ENCODE data around the gene CABP7.

CABP7 gene

GRCh38 chr22:29707010-29707409 is 12.8 kb upstream of the CABP7 start:
- Histone ChIP-seq H3K4me3 (no peak overlapping the region), H3K9me3 (no peaks in the 10 kb centered on the region), H3K36me3 (replicated peaks) (no peaks in the 10 kb centered on the region), H3K27me3 (ENCODE audit: low read depth) (0 out of 2 replicates have a peak, but pooled peaks cover 4% of the 10 kb centered on the region), H3K4me1 (no peaks in the 10 kb centered on the region)
- DNase-seq (ENCODE audit: low spot score in 2 of 2): no peak
- in situ Hi-C loops (cut with MboI; ENCODE audit: low sequenced_read_pairs): no loop called here

DNA sequence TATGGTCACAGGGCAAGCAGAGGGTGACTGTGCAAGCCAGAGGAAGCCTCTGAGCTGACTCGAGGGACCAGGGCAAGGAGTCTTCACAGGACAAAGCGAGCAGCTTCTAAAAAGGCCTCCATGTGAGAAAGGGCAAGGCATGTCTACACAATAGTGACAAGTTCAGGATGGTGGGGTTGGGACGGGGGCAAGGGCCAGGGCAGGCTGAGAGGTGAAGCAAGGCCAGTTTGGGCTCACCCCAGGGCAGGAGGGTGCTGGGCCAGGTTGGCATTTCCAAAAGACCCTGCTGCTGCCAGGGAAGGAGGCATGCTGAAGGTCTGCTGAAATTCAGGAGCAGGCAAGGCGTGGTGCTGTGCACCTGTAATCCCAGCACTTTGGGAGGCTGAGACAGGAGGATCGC is 12.3 kb upstream of the CABP7 start:
- Histone ChIP-seq H3K4me1 (no peaks in the 10 kb centered on the region), H3K27me3 (ENCODE audit: low read depth) (0 out of 2 replicates have a peak, but pooled peaks cover 4% of the 10 kb centered on the region), H3K4me3 (no peak overlapping the region), H3K36me3 (replicated peaks) (no peaks in the 10 kb centered on the region), H3K9me3 (no peaks in the 10 kb centered on the region)
- in situ Hi-C loops (cut with MboI; ENCODE audit: low sequenced_read_pairs): no loop called here
- DNase-seq (ENCODE audit: low spot score in 2 of 2): no peak

DNA sequence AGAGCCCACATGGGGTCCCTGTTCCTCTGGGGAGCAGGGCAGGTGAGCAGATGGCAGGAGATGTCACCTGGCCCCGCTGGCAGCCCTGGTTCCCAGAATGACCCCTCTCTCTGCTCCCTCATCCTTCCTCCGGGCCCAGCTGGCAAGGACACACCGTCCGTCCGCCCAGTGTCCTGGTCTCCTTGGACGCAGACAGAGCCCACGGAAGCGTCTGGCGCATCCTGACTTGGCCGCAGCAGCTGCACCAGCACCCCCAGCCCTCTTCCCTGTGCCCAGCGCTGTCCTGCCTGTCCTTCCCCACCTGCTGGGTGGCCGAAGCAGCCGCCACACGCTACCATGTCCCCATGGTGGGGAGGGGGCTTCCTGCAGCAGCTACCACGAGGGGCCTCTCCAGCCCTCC is 9.6 kb upstream of the CABP7 start:
- no peaks in the 10 kb centered on the region for H3K36me3 ChIP-seq (replicated peaks)
- H3K27me3 ChIP-seq (ENCODE audit: low read depth): peaks cover 4% of the 10 kb centered on the region; the same call in 1 of the 2 replicates
- H3K4me3 ChIP-seq: no peak overlapping the region
- no peak for DNase-seq (ENCODE audit: low spot score in 2 of 2)
- in situ Hi-C loops (cut with MboI; ENCODE audit: low sequenced_read_pairs): no loop called here
- no peaks in the 10 kb centered on the region for H3K4me1 ChIP-seq
- no peaks in the 10 kb centered on the region for H3K9me3 ChIP-seq

- no peaks in the 10 kb centered on the region for H3K36me3 ChIP-seq (replicated peaks)
- in situ Hi-C loops (cut with MboI; ENCODE audit: low sequenced_read_pairs): no loop called here
- no peaks in the 10 kb centered on the region for H3K9me3 ChIP-seq
- peaks cover 8% of the 10 kb centered on the region; the same call in 1 of the 2 replicates for H3K27me3 ChIP-seq (ENCODE audit: low read depth)
- no peaks in the 10 kb centered on the region for H3K4me1 ChIP-seq
- no peak overlapping the region for H3K4me3 ChIP-seq
- no peak for DNase-seq (ENCODE audit: low spot score in 2 of 2)
Measured at GRCh38 chr22:29710922-29711593, 8.7 kb upstream of the CABP7 start.

DNA sequence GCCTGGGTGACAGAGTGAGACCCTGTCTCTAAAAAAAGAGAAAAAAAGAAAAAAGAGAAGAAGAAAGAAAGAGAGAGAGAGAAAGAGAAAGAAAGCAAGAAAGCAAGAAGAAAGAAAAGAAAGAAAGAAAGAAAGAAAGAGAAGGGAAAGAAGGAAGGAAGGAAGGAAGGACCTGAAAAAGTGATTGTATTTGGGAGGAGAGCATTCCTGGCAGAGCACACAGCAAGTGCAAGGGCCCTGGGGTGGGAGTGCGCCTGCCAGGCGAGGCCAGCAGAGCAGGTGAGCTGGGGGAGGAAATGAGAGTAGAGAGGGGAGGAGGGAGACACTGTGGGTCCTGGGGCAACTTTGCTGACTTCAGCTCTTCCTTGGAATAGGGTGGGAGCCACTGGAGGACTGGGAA is 7.7 kb upstream of the CABP7 start:
- DNase-seq (ENCODE audit: low spot score in 2 of 2): no peak
- Histone ChIP-seq H3K4me3 (no peak overlapping the region), H3K4me1 (no peaks in the 10 kb centered on the region), H3K36me3 (replicated peaks) (no peaks in the 10 kb centered on the region), H3K9me3 (no peaks in the 10 kb centered on the region), H3K27me3 (ENCODE audit: low read depth) (peaks cover 11% of the 10 kb centered on the region; the same call in 1 of the 2 replicates)
- in situ Hi-C loops (cut with MboI; ENCODE audit: low sequenced_read_pairs): no loop called here

- Histone ChIP-seq H3K9me3 (no peaks in the 10 kb centered on the region), H3K4me1 (no peaks in the 10 kb centered on the region), H3K36me3 (replicated peaks) (no peaks in the 10 kb centered on the region), H3K4me3 (no peak overlapping the region), H3K27me3 (ENCODE audit: low read depth) (peaks cover 19% of the 10 kb centered on the region; the same call in 1 of the 2 replicates)
- in situ Hi-C loops (cut with MboI; ENCODE audit: low sequenced_read_pairs): no loop called here
- no peak for DNase-seq (ENCODE audit: low spot score in 2 of 2)
Measured at GRCh38 chr22:29713156-29713727, 6.6 kb upstream of the CABP7 start.

GRCh38 chr22:29715240-29715639 is 4.6 kb upstream of the CABP7 start:
- Histone ChIP-seq H3K9me3 (no peaks in the 10 kb centered on the region), H3K4me3 (no peak overlapping the region), H3K36me3 (replicated peaks) (no peaks in the 10 kb centered on the region), H3K4me1 (no peaks in the 10 kb centered on the region), H3K27me3 (ENCODE audit: low read depth) (peaks cover 31% of the 10 kb centered on the region)
- in situ Hi-C loops (cut with MboI; ENCODE audit: low sequenced_read_pairs): no loop called here
- no peak for DNase-seq (ENCODE audit: low spot score in 2 of 2)

- Histone ChIP-seq H3K36me3 (replicated peaks) (no peaks in the 10 kb centered on the region), H3K4me1 (no peaks in the 10 kb centered on the region), H3K9me3 (no peaks in the 10 kb centered on the region), H3K4me3 (no peak overlapping the region), H3K27me3 (ENCODE audit: low read depth) (peaks cover 32% of the 10 kb centered on the region)
- in situ Hi-C loops (cut with MboI; ENCODE audit: low sequenced_read_pairs): no loop called here
- DNase-seq (ENCODE audit: low spot score in 2 of 2): no peak
Measured at GRCh38 chr22:29715705-29716104, 4.1 kb upstream of the CABP7 start.

- in situ Hi-C loops (cut with MboI; ENCODE audit: low sequenced_read_pairs): no loop called here
- no peaks in the 10 kb centered on the region for H3K36me3 ChIP-seq (replicated peaks)
- no peaks in the 10 kb centered on the region for H3K4me1 ChIP-seq
- DNase-seq (ENCODE audit: low spot score in 2 of 2): peak; percentile 47 to 80
- H3K27me3 ChIP-seq (ENCODE audit: low read depth): peaks cover 40% of the 10 kb centered on the region
- H3K4me3 ChIP-seq: no peak overlapping the region
- no peaks in the 10 kb centered on the region for H3K9me3 ChIP-seq
Measured at GRCh38 chr22:29716814-29717545, 2.8 kb upstream of the CABP7 start.

DNA sequence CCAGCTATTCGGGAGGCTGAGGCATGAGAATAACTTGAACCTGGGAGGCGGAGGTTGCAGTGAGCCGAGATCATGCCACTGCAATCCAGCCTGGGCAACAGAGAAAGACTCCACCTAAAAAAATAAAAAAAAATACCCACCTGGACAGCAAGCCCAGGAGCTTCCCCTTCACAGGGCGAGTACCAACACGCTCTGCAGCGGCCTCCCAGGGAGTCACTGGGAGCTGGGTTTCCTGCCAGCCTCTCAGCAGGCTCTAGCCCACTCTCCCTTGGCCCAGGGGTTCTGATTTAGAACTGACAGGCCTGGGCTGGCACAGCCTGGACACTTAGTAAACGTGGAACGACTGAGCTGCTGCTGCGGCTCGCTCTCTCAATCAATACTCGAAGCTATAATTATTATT is 2.0 kb upstream of the CABP7 start:
- no peak for DNase-seq (ENCODE audit: low spot score in 2 of 2)
- Histone ChIP-seq H3K27me3 (ENCODE audit: low read depth) (peaks cover 40% of the 10 kb centered on the region), H3K4me1 (no peaks in the 10 kb centered on the region), H3K36me3 (replicated peaks) (no peaks in the 10 kb centered on the region), H3K9me3 (no peaks in the 10 kb centered on the region), H3K4me3 (no peak overlapping the region)
- in situ Hi-C loops (cut with MboI; ENCODE audit: low sequenced_read_pairs): no loop called here

DNA sequence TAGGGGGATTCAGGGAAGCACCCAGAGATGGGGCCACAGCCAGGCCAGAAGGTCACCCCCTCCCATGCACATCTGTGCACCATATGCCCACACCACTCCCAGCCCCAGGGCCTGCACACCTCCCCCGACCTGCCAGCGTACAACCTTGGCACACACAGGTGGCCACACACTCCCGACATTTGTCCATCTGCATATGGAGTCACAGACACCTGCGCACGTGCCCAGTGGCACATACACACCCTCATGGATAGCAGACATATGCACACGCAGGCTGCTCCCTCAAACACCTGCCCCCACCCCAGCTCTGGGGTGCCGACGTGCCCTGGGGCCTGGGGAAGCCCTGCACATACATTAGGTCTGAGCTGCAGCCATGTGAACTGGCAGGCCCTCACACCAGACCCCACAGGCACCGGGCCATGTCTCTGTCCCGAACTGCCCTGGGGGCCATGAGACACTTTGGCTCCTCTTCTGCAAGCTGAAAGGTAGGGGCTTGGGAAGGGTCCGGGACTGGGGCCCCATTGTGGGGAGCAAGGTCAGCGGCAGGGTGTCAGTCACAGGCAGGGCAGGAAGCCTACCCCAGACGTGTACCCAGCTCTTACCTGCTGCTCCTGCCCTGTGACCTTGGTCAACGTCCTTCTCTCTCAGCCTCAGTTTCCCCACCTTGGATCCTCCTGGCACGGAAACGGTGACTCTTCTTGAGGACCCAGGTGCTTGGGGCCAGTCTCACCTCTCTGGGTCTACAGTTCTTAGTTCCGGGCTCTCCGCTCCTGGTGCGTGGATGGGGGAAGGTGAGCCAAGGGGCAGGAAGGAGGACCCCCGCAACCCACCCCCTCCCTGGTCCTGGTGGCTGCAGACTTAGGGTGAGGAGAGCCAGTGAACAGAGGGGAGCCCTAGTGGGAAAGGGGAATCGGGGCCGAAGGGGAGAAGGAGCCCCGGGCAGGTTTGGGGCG is 579 bp upstream of the CABP7 start:
- H3K4me1 ChIP-seq: no peaks in the 10 kb centered on the region
- no peak for DNase-seq (ENCODE audit: low spot score in 2 of 2)
- H3K9me3 ChIP-seq: no peaks in the 10 kb centered on the region
- in situ Hi-C loops (cut with MboI; ENCODE audit: low sequenced_read_pairs): no loop called here
- no peak overlapping the region for H3K4me3 ChIP-seq
- H3K36me3 ChIP-seq (replicated peaks): no peaks in the 10 kb centered on the region
- H3K27me3 ChIP-seq (ENCODE audit: low read depth): peaks cover 40% of the 10 kb centered on the region

DNA sequence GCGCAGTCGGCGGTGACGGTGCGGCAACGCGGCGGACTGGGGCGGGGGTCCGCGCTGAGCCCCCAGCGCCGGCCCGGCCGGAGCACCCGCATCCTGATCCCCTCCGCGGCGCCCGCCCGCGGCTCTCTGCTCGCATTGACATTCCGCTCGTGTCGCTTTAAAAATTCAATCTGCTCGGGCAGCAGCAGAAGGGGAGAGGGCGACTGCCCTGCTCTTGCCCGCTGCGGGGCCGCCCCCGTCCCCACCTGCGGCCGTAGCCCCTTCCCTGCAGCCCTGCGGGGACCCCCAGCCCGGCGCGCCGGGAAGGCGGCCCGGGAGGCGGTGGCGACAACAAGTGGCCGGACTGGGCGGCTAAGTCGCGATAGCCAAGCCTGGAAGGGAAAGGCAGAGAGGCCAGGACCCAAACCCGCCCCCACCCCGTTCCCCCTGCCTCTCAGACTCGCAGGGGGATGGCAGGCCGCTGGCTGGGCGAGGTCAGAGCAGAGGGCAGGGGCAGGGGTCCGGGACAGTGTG is 1.1 kb downstream of the CABP7 start:
- DNase-seq (ENCODE audit: low spot score in 2 of 2): no peak
- H3K4me3 ChIP-seq: no peak overlapping the region
- H3K27me3 ChIP-seq (ENCODE audit: low read depth): peaks cover 36% of the 10 kb centered on the region
- no peaks in the 10 kb centered on the region for H3K9me3 ChIP-seq
- no peaks in the 10 kb centered on the region for H3K36me3 ChIP-seq (replicated peaks)
- in situ Hi-C loops (cut with MboI; ENCODE audit: low sequenced_read_pairs): no loop called here
- H3K4me1 ChIP-seq: no peaks in the 10 kb centered on the region

DNA sequence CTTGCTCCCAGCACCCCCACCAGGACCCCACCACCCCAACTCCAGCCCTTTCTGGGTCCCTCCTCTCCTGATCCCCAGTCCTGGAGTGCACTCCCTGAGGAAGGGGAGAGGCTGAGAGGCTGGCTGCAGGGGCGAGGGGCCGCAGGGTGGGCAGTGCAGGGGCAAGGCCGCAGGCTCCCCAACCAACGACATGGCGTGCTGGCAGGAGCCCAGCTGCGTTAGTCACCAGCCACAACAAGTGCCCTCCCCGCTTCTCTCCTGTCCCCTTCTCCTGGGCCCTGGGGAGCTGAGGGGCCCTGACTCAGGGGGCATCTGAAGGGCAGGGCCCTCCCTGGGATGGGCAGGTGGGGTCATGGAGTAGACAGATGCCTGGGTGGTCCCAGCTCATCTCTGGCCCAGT is 2.3 kb downstream of the CABP7 start:
- Histone ChIP-seq H3K4me1 (no peaks in the 10 kb centered on the region), H3K4me3 (no peak overlapping the region), H3K36me3 (replicated peaks) (no peaks in the 10 kb centered on the region), H3K27me3 (ENCODE audit: low read depth) (peaks cover 32% of the 10 kb centered on the region), H3K9me3 (no peaks in the 10 kb centered on the region)
- DNase-seq (ENCODE audit: low spot score in 2 of 2): no peak
- in situ Hi-C loops (cut with MboI; ENCODE audit: low sequenced_read_pairs): no loop called here
